ENCODE measurements around the gene GDI2. TPM values are rescaled to one million over a fixed set of nuclear protein-coding genes. Genes with fewer than 3 reads are reported as not detected.
"Not testable (repeated sequence)": the region's sequence is repeated elsewhere in the genome, so short reads cannot be mapped to it uniquely, and the experiment has no call there.

Gene GDI2
- total RNA-seq, 1 donor from 2014 or later, result 346 TPM

DNA sequence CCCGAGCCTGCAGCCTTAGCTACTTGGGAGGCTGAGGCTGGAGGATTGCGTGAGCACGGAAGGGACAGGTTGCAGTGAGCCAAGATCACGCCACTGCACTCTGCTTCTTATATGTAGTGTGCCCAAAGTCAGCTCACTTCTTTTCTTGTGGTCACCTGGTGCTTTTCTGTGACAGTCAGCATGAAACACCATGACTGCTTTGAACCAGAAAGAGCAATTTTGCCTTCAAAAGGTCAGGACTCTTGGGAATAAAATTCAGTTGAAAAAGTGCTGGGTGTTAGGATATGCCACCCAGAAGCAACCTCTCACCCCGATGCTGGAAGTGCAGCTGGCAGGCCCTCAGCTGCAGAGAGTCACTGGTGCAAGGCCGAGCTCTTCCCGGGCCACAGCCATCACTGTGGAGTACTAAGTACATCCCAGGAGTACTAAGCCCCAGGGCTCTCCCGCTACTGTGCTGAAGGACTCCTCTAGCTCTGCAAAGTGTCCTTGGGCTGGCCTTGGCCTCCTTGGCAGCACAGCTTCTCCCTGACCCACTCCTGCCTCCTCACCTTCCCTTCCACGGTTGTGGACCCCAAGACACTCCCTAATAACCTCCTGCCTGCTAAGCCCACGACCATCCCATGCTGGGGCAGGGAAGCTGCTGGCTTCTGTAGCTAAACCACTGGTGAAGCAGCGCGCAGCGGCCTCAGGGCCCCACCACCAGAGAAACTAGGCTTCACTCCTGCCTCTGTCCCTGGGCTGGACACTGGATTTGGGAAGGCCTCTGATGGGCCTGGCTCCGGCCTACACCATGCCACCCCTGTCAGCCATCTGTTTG is 17.6 kb upstream of the GDI2 start:
- H3K36me3 Mint-ChIP-seq (ENCODE audit: low read depth), result no peaks in the 10 kb centered on the region
- H3K27ac Mint-ChIP-seq (ENCODE audit: unreplicated experiment), result peak overlapping the region; percentile 67
- no peaks in the 10 kb centered on the region for H3K9me3 Mint-ChIP-seq
- H3K4me3 Mint-ChIP-seq, result no peak overlapping the region
- H3K27me3 Mint-ChIP-seq (ENCODE audit: low read depth), result no peaks in the 10 kb centered on the region
- TF ChIP-seq, protein P1, sequence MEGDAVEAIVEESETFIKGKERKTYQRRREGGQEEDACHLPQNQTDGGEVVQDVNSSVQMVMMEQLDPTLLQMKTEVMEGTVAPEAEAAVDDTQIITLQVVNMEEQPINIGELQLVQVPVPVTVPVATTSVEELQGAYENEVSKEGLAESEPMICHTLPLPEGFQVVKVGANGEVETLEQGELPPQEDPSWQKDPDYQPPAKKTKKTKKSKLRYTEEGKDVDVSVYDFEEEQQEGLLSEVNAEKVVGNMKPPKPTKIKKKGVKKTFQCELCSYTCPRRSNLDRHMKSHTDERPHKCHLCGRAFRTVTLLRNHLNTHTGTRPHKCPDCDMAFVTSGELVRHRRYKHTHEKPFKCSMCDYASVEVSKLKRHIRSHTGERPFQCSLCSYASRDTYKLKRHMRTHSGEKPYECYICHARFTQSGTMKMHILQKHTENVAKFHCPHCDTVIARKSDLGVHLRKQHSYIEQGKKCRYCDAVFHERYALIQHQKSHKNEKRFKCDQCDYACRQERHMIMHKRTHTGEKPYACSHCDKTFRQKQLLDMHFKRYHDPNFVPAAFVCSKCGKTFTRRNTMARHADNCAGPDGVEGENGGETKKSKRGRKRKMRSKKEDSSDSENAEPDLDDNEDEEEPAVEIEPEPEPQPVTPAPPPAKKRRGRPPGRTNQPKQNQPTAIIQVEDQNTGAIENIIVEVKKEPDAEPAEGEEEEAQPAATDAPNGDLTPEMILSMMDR (conservative IDR thresholded peaks at IDR 0.05), result no peak
- peaks cover 8% of the 10 kb centered on the region for H3K4me1 Mint-ChIP-seq
- DNase-seq (ENCODE audit: low read depth, low spot score), result no peak

- DNase-seq (ENCODE audit: low read depth, low spot score), result no peak
- Mint-ChIP-seq H3K36me3 (ENCODE audit: low read depth) (no peaks in the 10 kb centered on the region), H3K4me1 (peaks cover 7% of the 10 kb centered on the region), H3K27ac (ENCODE audit: unreplicated experiment) (peak overlapping the region; percentile 19), H3K27me3 (ENCODE audit: low read depth) (no peaks in the 10 kb centered on the region), H3K9me3 (no peaks in the 10 kb centered on the region), H3K4me3 (no peak overlapping the region)
- TF ChIP-seq, protein P1 (conservative IDR thresholded peaks at IDR 0.05), result no peak
These were observed 16.0 kb upstream of the GDI2 start for GRCh38 chr10:5829267-5829666.

DNA sequence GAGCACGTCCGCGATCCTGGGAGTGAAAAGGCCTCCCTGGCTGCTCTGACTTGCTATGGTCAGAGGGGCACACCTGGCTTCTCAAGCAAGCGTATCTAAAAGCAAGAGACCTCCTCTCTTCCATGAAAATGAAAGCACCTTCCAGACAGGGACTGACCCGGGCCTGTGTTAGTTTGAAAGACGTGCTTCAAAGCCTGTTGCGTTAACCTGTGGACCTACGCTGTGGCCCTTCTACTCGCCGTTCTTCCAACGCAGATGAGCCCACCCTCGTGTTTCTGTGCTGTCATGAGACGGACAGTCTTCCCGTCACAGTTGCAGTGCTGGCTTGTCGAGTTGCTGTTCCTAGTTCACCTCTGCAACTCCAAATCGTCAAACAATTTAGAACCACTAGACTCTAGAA is 15.5 kb upstream of the GDI2 start:
- TF ChIP-seq, protein P1 (conservative IDR thresholded peaks at IDR 0.05), result no peak
- peaks cover 1% of the 10 kb centered on the region for H3K4me1 Mint-ChIP-seq
- DNase-seq (ENCODE audit: low read depth, low spot score), result no peak
- no peak overlapping the region for H3K27ac Mint-ChIP-seq (ENCODE audit: unreplicated experiment)
- no peak overlapping the region for H3K4me3 Mint-ChIP-seq
- H3K9me3 Mint-ChIP-seq, result no peaks in the 10 kb centered on the region
- H3K27me3 Mint-ChIP-seq (ENCODE audit: low read depth), result no peaks in the 10 kb centered on the region
- no peaks in the 10 kb centered on the region for H3K36me3 Mint-ChIP-seq (ENCODE audit: low read depth)

DNA sequence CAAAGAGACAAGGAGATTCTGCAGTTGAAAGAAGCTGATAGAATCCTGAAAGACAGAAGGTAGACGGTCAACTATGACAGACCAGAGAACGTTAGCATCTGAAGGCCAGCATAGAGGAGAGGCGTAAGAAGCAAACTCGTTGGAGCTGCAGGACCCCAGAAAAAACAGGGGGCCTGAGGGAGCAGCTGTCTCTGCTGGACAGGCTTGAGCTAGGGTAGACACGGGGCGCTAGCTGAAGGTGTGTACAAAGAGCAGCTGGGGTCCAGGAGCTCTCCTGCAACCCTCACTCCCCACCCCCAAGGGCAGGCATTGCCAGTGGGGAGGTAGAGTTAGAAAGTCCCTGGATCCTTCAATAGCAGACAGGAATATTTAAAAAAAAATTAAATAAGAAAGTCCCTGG is 14.6 kb upstream of the GDI2 start:
- Mint-ChIP-seq H3K27me3 (ENCODE audit: low read depth) (no peaks in the 10 kb centered on the region), H3K27ac (ENCODE audit: unreplicated experiment) (no peak overlapping the region), H3K36me3 (ENCODE audit: low read depth) (no peaks in the 10 kb centered on the region), H3K9me3 (no peaks in the 10 kb centered on the region), H3K4me1 (no peaks in the 10 kb centered on the region), H3K4me3 (no peak overlapping the region)
- no peak for DNase-seq (ENCODE audit: low read depth, low spot score)
- TF ChIP-seq, protein P1 (conservative IDR thresholded peaks at IDR 0.05), result no peak

DNA sequence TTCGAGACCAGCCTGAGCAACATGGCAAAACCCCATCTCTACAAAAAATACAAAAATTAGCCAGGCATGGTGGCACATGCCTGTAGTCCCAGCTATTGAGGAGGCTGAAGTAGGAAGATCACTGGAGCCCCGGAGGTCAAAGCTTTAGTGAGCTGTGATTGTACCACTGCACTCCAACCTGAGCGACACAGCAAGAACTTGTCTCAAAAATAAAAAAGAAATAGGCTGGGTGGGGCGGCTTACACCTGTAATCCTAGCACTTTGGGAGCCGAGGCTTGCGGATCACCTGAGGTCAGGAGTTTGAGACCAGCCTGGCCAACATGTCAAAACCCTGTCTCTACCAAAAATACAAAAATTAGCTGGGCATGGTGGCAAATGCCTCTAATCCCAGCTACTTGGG is 13.3 kb upstream of the GDI2 start:
- not testable (repeated sequence) for H3K36me3 Mint-ChIP-seq (ENCODE audit: low read depth); H3K27me3 Mint-ChIP-seq (ENCODE audit: low read depth); DNase-seq (ENCODE audit: low read depth, low spot score); H3K9me3 Mint-ChIP-seq; H3K27ac Mint-ChIP-seq (ENCODE audit: unreplicated experiment); H3K4me1 Mint-ChIP-seq; H3K4me3 Mint-ChIP-seq

DNA sequence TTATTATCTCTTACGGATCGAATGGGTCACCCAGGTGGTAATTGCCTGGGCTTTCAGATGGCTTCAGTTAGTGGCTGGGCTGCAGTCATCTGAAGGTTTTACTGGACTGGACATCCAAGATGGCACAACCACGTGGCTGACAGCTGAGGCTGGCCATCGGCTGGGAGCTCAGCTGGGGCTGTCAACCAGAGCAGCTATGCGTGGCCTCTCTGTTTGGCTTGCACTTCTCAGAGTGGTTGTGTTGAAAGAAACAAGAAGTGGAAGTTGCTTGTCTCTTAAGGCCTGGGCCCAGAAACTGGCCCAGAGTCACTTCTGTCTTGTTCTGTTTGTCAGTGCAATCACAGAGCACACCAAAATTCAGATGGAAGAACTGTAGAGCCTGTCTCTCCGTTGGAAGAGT is 5.7 kb upstream of the GDI2 start:
- Mint-ChIP-seq H3K36me3 (ENCODE audit: low read depth) (peaks cover 2% of the 10 kb centered on the region), H3K9me3 (peaks cover 2% of the 10 kb centered on the region), H3K4me1 (peaks cover 13% of the 10 kb centered on the region), H3K27ac (ENCODE audit: unreplicated experiment) (no peak overlapping the region), H3K4me3 (no peak overlapping the region), H3K27me3 (ENCODE audit: low read depth) (no peaks in the 10 kb centered on the region)
- TF ChIP-seq, protein P1 (conservative IDR thresholded peaks at IDR 0.05), result no peak
- DNase-seq (ENCODE audit: low read depth, low spot score), result no peak

Data from neural crest cell (in vitro differentiated cells).